Rectal smooth muscle tissue (tissue), 1 donor: Measurements from ENCODE around the gene SLC17A7.
A peak's percentile ranks its signal among the peaks of the same experiment; 100 is the strongest.

Experiments
- H3K27ac ChIP-seq: one replicate; pipeline ENCODE4 v1.7.0; 2013; ENCODE audit warnings: low read depth, low read length, inconsistent platforms
- H3K27me3 ChIP-seq: one replicate; pipeline ENCODE4 v1.7.0; 2013; ENCODE audit warnings: low read length; ENCODE audit not compliant: control insufficient read depth, insufficient read depth
- H3K36me3 ChIP-seq: one replicate; pipeline ENCODE4 v1.7.0; 2013; ENCODE audit warnings: low read length; ENCODE audit not compliant: control insufficient read depth, insufficient read depth
- H3K4me1 ChIP-seq: one replicate; pipeline ENCODE4 v1.7.0; 2013; ENCODE audit warnings: low read length; ENCODE audit not compliant: control insufficient read depth, insufficient read depth
- H3K4me3 ChIP-seq: one replicate; pipeline ENCODE4 v1.7.0; 2013; ENCODE audit warnings: low read length
- H3K9ac ChIP-seq: one replicate; pipeline ENCODE4 v1.7.0; 2013; ENCODE audit warnings: low read length

The SLC17A7 gene

DNA sequence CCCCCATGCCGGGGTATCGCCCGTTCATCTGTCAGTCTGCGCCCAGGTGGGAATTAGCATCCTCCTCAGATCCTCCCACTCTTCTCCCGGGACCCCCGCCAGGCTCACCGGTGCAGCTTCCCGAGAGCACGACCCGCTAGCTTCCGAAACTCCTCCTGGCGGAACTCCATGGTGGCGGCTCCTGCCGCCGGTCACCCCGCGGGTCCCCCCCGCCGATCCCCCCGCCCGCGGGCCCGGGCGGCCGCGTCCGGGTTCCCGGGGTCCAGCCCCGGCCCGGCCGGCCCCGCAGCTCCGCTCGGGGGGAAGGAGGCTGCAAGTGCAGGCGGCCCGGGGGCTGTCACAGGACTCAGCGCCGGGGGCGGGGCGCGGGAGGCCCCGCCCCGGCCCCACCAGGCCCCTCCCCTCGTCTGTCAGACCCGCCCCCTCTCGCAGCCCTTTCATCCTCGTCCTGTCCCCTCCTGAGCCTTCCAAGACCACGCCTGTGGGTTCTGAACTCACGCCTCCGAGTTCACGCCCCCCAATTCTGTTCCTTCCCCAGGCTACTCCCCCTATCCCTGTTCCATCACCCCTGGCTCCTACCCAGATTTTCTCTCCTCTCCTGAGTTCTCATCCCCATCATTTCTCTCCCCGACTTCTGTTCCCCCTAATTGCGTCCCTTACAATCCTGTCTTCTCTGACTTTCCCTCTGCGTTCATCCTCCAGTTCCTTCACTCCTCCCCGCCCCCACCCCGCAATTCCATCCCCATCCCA lies at the start of gene SLC17A7:
SLC17A7 (minus strand) TSS at position 318 of the 750 bp plus-strand sequence; CDS start at position 170, 148 bp downstream.
- Histone ChIP-seq H3K36me3 (no peaks in the 10 kb centered on the region), H3K27me3 (peaks cover 31% of the 10 kb centered on the region), H3K4me1 (no peaks in the 10 kb centered on the region), H3K4me3 (peak within 1 kb of the TSS; percentile 32), H3K9ac (no peak within 1 kb of the TSS), H3K27ac (no peak within 1 kb of the TSS)

DNA sequence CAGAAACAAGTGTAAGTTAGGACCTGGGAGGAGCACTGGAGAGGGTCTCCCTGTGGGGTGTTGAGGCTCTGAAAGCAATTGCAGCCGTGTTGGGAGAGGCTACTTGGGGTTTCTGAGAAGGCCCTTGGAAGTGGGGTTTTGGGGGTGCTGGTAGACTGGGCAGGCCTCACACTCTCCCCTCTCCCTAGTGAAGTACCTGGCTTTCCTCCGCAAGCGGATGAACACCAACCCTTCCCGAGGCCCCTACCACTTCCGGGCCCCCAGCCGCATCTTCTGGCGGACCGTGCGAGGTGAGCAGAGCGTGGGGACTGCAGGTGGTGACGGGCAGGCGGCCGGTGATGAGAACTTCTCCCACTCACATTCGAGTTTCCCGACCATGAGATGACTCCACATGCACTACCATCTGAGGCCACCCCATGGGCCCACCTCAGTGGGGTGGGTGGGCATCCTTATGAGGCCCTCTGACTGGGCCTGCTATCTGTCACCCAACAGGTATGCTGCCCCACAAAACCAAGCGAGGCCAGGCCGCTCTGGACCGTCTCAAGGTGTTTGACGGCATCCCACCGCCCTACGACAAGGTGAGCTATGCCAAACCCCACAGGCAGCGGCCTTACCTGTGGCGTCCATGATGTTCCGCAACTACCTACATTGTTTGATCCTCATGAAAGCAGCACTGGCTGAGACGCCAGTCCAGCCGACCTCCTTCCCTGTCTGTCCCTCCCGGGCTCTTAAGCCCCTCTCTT lies 49.1 kb upstream of the SLC17A7 start:
- Histone ChIP-seq H3K36me3 (peaks cover 33% of the 10 kb centered on the region), H3K4me3 (no peak overlapping the region), H3K27ac (no peak overlapping the region)

DNA sequence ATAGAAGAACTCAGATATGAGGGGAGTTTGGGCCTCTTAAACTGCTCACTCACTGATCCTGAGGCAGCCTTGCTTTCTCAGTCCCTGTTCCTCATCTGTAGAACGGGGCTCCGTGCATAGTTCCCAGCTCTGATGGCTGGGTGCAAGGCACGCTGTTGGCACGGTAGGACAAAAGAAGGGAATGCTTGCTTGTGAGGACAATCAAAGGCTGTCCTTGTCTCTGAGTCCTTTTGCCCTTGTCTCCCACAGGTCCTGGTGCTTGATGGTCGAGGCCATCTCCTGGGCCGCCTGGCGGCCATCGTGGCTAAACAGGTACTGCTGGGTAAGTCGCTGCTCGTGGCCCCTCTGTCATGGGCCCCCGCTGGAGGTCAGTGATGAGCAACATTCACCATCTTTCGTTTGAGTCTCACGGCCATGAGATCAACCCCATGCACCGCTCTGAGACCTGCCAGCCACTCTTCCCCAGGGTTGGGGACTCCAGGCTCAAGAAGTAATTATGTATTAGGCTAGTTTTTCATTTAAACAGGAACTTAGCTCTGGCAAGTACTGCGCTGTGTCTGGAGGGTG lies 48.4 kb upstream of the SLC17A7 start:
- Histone ChIP-seq H3K27ac (peak overlapping the region; percentile 51), H3K27me3 (no peaks in the 10 kb centered on the region), H3K36me3 (peaks cover 33% of the 10 kb centered on the region), H3K9ac (peak overlapping the region; percentile 13), H3K4me3 (peak overlapping the region; percentile 100), H3K4me1 (peaks cover 15% of the 10 kb centered on the region)

More for the DNA sequence above, 49.1 kb upstream of the SLC17A7 start:
- H3K9ac ChIP-seq, result peak overlapping the region; percentile 36
- peaks cover 15% of the 10 kb centered on the region for H3K4me1 ChIP-seq
- no peaks in the 10 kb centered on the region for H3K27me3 ChIP-seq

DNA sequence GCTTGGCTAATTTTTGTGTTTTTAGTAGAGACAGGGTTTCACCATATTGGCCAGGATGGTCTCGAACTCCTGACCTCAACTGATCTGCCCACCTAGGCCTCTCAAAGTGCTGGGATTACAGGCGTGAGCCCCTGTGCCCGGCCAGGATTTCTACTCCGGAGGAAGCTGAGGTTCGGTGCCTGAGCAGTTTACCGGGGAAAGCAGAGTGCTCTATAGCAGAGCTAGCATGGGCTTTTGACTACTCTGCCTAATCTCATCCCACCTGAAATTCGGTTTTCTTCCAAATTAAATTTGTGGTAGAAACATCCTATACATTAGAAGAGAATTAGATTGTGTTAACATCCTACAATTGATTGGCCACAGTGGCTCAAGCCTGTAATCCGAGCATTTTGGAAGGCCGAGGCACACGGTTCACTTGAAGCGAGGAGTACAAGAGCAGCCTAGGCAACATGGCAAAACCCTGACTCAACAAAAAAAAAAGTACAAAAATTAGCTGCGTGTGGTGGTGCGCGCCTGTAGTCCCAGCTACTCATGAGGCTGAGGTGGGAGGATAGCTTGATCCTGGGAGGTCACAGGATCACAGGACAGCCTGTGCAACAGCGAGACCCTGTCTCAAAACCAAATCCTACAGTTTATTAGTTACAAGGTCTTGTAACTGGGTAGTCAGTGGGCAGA lies 47.7 kb upstream of the SLC17A7 start:
- Histone ChIP-seq H3K4me3 (peak overlapping the region; percentile 100), H3K36me3 (peaks cover 33% of the 10 kb centered on the region), H3K27ac (peak overlapping the region; percentile 51), H3K27me3 (no peaks in the 10 kb centered on the region), H3K9ac (peak overlapping the region; percentile 13), H3K4me1 (peaks cover 15% of the 10 kb centered on the region)

DNA sequence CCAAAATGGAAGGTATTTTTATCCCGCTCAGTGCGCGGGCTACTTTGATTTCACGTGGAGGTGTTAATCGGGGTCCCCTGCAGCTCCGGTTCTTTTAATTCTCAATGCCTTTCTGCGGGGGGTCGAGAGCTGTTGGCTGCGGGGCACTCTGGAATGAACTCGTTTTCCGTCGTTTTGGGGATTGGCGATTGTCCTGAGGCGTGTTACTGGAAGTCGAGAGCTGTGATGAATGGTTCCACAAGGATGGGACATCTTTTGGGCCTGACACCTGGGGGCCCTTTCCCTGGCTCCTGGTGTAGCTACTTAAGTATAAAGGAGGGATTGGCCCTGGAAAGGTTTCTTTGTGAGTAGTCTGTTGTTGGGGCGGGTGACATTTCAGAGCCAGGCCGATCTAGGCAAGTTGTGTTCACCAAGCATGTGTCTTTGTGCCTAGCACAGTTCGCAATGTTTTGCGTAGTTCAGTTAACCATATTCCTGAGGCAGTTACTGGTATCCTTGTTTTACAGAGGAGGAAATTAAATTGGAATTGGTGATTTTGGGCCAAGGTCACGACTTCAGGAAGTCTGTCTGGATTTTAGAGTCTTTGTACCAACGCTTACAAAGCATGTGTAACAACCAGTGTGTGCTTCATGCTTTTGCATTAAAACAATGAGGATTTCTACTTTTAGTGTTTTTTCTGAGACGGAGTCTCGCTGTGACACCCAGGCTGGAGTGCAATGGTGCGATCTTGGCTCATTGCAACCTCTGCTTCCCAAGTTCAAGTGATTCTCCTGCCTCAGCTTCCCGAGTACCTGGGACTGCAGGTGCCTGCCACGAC lies 46.9 kb upstream of the SLC17A7 start:
- peak overlapping the region; percentile 100 for H3K4me3 ChIP-seq
- H3K4me1 ChIP-seq, result peaks cover 15% of the 10 kb centered on the region
- H3K36me3 ChIP-seq, result peaks cover 33% of the 10 kb centered on the region
- peak overlapping the region; percentile 96 for H3K27ac ChIP-seq
- H3K9ac ChIP-seq, result peak overlapping the region; percentile 100
- no peaks in the 10 kb centered on the region for H3K27me3 ChIP-seq

DNA sequence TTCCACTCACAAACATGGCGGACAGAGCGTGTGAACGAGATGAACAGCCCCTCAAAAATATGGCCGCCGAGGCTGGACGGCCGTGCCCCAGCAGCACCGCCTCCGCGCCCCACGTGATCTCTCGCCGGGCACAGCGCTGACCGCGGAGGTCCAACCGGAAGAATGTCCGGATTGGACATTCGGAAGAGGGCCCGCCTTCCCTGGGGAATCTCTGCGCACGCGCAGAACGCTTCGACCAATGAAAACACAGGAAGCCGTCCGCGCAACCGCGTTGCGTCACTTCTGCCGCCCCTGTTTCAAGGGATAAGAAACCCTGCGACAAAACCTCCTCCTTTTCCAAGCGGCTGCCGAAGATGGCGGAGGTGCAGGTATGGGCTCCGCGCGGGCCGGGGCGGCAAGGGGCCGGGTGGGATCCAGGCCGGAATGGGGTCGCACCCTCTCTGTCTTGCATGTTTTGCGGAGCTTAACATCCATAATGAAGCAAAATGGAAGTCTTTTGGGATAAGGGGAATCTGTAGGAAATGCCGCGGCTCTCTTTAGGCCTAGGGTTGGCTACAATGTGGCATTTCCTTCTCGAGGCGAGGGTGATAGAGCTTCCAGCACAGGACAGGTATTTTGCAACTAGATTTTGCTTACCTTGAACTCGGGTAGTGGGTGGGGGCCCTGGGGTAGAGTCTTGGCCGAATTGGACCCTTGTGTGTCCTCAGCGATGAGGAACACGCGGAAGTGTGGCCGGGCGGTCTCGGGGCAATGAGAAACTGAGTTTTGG lies 46.1 kb upstream of the SLC17A7 start, which contains the start of gene RPL13A:
RPL13A (plus strand) TSS at position 332 of the 769 bp plus-strand sequence; CDS start at position 354, 22 bp downstream.
- Histone ChIP-seq H3K36me3 (peaks cover 28% of the 10 kb centered on the region), H3K4me1 (peaks cover 15% of the 10 kb centered on the region), H3K27me3 (no peaks in the 10 kb centered on the region), H3K4me3 (peak within 1 kb of the TSS; percentile 100), H3K9ac (peak within 1 kb of the TSS; percentile 100), H3K27ac (peak within 1 kb of the TSS; percentile 96)

DNA sequence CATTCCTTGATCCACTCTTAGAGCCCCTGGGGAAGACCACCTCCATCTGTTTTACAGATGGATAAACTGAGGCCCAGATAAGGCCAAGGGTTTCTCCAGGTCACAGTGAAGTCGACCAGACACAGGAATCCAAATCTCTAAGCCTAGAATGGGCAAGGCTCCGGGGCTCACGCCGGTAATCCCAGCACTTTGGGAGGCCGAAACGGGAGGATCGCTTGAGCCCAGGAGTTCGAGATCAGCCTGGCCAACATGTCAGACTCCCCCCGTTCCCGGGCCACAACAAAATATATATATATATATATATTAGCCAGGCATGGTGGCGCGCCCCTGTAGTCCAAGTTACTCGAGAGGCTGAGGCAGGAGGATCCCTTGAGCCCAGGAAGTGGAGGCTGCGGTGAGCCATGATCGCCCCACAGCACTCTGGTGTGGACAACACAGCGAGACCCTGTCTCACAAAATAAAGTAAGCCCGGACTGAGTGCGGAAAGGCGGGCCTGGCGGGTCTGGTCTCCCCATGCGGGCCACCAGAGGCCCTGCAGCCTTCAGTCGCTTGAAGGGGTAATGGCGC lies 45.5 kb upstream of the SLC17A7 start:
- Histone ChIP-seq H3K36me3 (peaks cover 23% of the 10 kb centered on the region), H3K4me3 (peak overlapping the region; percentile 11), H3K27me3 (no peaks in the 10 kb centered on the region), H3K27ac (peak overlapping the region; percentile 60), H3K9ac (peak overlapping the region; percentile 6), H3K4me1 (peaks cover 15% of the 10 kb centered on the region)

DNA sequence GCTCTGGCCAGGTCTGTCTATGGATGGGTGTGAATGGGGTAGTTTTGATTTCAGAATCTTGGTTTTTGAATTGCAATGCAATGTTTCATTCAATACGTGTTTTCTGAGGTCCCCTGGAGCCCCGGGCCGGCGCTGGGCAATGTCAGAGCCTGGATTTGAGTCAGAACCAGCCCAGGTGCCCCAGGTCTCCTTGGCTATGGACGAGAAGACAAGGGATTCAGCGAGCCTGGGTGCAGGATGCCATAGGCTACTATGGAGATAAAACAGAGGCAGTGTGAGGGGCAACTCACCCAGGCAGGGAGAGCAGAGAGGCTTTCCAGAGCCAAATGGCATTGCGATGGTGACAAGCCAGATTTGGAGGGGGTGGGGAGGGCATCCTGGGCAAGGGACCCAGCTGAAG lies 44.9 kb upstream of the SLC17A7 start:
- peaks cover 18% of the 10 kb centered on the region for H3K36me3 ChIP-seq
- peak overlapping the region; percentile 6 for H3K9ac ChIP-seq
- H3K27me3 ChIP-seq, result no peaks in the 10 kb centered on the region
- H3K4me3 ChIP-seq, result no peak overlapping the region
- H3K27ac ChIP-seq, result no peak overlapping the region
- peaks cover 15% of the 10 kb centered on the region for H3K4me1 ChIP-seq

DNA sequence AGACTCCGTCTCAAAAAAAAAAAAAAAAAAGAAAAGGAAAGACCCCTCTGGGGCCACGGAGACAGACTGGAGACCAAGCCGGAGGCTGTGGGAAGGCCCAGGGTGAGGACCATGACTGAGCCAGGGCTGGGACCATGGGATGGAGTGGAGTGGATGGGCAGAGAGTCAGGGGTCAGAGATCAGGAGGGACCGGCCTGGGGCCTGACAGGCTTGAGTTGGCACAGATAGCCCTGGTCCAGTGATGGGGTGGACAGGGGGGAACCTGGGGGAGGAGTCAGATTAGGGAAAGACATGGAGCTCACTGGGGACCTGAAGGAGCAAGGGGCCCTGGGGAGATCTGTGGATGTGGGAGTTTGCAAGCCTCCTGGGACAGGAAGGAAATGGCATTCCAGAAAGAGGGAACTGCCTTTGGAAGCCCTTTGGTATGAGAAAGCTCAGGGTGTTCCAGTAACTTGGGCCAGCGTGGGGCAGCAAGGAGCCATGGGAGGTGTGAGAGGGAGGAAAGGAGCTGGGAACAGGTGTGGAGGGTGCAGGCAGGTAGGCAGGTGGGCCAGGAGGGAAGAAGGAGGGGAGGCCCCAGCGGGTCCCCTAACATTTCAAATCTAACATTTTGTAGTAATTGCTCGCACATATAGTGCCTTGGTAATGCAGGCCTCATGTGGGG lies 39.8 kb upstream of the SLC17A7 start:
- no peak overlapping the region for H3K27ac ChIP-seq
- no peaks in the 10 kb centered on the region for H3K27me3 ChIP-seq
- H3K9ac ChIP-seq, result no peak overlapping the region
- no peak overlapping the region for H3K4me3 ChIP-seq
- H3K4me1 ChIP-seq, result no peaks in the 10 kb centered on the region
- no peaks in the 10 kb centered on the region for H3K36me3 ChIP-seq

DNA sequence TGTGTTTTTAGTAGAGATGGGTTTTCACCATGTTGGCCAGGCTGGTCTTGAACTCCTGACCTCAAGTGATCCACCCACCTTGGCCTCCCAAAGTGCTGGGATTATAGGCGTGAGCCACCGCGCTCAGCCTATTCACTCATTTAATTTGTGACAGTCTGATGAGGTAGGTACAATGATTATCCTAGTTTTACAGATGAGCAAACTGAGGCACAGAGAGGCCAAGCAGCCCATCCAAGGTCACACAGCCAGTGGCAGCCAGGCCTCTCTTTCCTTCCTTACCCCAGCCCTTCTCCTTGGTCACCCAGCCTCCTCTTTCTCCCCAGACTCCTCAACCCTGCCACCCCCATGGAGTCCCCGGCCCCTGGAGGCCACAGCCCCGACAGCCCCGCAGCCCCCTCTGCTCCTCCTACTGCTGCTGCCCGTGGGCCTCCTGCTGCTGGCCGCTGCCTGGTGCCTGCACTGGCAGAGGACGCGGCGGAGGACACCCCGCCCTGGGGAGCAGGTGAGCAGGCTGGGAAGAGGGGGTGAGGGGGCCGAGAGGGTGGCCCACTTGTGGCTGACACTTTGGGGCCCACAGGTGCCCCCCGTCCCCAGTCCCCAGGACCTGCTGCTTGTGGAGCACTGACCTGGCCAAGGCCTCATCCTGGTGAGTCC lies 38.8 kb upstream of the SLC17A7 start:
- H3K27me3 ChIP-seq, result no peaks in the 10 kb centered on the region
- no peak overlapping the region for H3K4me3 ChIP-seq
- H3K9ac ChIP-seq, result no peak overlapping the region
- H3K4me1 ChIP-seq, result no peaks in the 10 kb centered on the region
- no peak overlapping the region for H3K27ac ChIP-seq
- no peaks in the 10 kb centered on the region for H3K36me3 ChIP-seq
